A673 (cell line): Measurements from ENCODE around the gene DDX39B.
"Not testable (repeated sequence)": the region's sequence is repeated elsewhere in the genome, so short reads cannot be mapped to it uniquely, and the experiment has no call there.

ENCODE experiments used
- CTCF ChIP-seq: fragments of 300-800, 200-600 bp; sonication (generic); conservative IDR thresholded peaks from 2 replicates; pipeline ENCODE4 v1.5.1; 2017; ENCODE audit warnings: low read depth, mild to moderate bottlenecking, antibody characterized with exemption, low read length, moderate library complexity, mixed read lengths
- EZH2 ChIP-seq: fragments of 200-600 bp; sonication (generic); IDR thresholded peaks from 2 replicates; pipeline ENCODE4 v1.6.1; 2017; ENCODE audit warnings: borderline replicate concordance, low read depth, mild to moderate bottlenecking, mixed read lengths, antibody characterized with exemption, low read length; ENCODE audit not compliant: poor library complexity, severe bottlenecking

- not testable (repeated sequence) for TF ChIP-seq EZH2, CTCF
Observed at GRCh38 chr6:31487674-31488073, 54.1 kb downstream of the DDX39B start.
